ENCODE measurements around the gene CEP89.

- no peak for TF ChIP-seq CTCF (IDR thresholded peaks at IDR 0.05; ENCODE audit: low read depth, low read length, poor library complexity, severe bottlenecking)
- no peak for TF ChIP-seq EZH2phosphoT487 (IDR thresholded peaks at IDR 0.05; ENCODE audit: borderline replicate concordance, low read length)
These were observed 5.5 kb upstream of the CEP89 start for GRCh38 chr19:32977280-32977679.

Measured in DOHH2 (cell line).